Vagina (tissue), 2 donors: ENCODE results near the gene ASTN2.

Experiments
- POLR2A ChIP-seq, 2 donors: fragments of 450-650 bp; IDR thresholded peaks; one replicate each; pipeline ENCODE4 v1.6.1; 2017; ENCODE audit warnings: antibody characterized with exemption in 2 of 2, mild to moderate bottlenecking in 2 of 2, moderate library complexity in 2 of 2
- POLR2AphosphoS5 ChIP-seq, 2 donors: sonication (generic); formaldehyde crosslinking; IDR thresholded peaks; one replicate each; pipeline ENCODE4 v1.9.0; 2017; ENCODE audit warnings: antibody characterized with exemption in 2 of 2, mild to moderate bottlenecking in 2 of 2, low read depth in 1 of 2; ENCODE audit not compliant: insufficient read depth in 1 of 2
- TF ChIP-seq, protein P1 (sequence below), 3 experiments: fragments of 450-650 bp in 2 of 3; fragments of 200-600 bp in 1 of 3; sonication (generic) in 1 of 3; IDR thresholded peaks; one replicate each; pipeline ENCODE4 v1.5.1; 2017 to 2019; ENCODE audit warnings: antibody characterized with exemption in 3 of 3, mild to moderate bottlenecking in 2 of 3, moderate library complexity in 2 of 3

DNA sequence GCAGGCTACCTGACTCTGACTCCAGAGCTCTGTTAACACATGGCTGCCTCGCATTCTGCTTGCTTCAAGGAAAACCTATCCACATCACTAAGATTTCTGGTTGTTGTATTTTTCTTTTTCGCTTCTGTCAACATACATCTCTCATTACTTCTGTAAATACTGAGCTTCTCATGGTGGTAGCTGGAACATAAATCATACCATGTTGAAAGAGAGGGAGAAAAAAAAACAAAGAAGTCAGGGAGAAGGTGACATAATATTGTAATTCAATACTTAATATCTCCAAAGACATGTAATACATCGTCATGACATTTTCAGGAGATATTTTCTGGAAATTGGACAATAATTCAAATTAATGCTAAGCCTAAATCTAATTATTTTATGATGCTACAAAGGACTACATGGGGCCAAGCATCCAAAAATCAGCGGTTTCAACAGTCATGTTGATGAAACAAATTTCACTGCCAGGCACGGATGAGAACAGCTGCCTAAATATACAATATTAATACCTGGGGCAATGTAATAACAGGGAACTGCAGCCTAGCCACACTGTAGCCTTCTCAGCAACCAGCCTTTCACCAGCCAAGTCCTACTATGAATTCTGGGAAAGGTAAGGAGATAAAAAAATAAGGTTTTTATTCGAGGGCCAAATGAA lies 395.8 kb downstream of the ASTN2 start:
- no peak for TF ChIP-seq POLR2A (IDR thresholded peaks at IDR 0.05)
- TF ChIP-seq, protein P1, sequence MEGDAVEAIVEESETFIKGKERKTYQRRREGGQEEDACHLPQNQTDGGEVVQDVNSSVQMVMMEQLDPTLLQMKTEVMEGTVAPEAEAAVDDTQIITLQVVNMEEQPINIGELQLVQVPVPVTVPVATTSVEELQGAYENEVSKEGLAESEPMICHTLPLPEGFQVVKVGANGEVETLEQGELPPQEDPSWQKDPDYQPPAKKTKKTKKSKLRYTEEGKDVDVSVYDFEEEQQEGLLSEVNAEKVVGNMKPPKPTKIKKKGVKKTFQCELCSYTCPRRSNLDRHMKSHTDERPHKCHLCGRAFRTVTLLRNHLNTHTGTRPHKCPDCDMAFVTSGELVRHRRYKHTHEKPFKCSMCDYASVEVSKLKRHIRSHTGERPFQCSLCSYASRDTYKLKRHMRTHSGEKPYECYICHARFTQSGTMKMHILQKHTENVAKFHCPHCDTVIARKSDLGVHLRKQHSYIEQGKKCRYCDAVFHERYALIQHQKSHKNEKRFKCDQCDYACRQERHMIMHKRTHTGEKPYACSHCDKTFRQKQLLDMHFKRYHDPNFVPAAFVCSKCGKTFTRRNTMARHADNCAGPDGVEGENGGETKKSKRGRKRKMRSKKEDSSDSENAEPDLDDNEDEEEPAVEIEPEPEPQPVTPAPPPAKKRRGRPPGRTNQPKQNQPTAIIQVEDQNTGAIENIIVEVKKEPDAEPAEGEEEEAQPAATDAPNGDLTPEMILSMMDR (IDR thresholded peaks at IDR 0.05), result no peak
- TF ChIP-seq POLR2AphosphoS5 (IDR thresholded peaks at IDR 0.05; ENCODE audit: insufficient read depth in 1 of 2, low read depth in 1 of 2), result no peak
